ENCODE results near the gene SRPRB. TPM values are rescaled to one million over a fixed set of nuclear protein-coding genes. Genes with fewer than 3 reads are reported as not detected.

SRPRB gene
- total RNA-seq, 1 experiment from 2014 or later: 61.0 TPM

- no peak overlapping the region for H2AFZ ChIP-seq (ENCODE audit: low read depth, low read length, poor library complexity, severe bottlenecking)
- ATAC-seq: no peak
- CTCF ChIA-PET: no interaction called here
- no peak overlapping the region for H3K9ac ChIP-seq (ENCODE audit: low read length)
- H4K20me1 ChIP-seq (ENCODE audit: insufficient read depth): no peaks in the 10 kb centered on the region
- H3K9me2 ChIP-seq (ENCODE audit: insufficient read depth): no peaks in the 10 kb centered on the region
- H3K4me1 ChIP-seq (ENCODE audit: control insufficient read depth in 1 of 2, insufficient read depth in 2 of 2, low read length in 2 of 2): no peaks in the 10 kb centered on the region
- intact Hi-C loops (cut with micrococcal nuclease): no loop called here
- peaks cover 21% of the 10 kb centered on the region for H3K27me3 ChIP-seq (ENCODE audit: insufficient read depth, low read length)
- no peaks in the 10 kb centered on the region for H3K79me2 ChIP-seq (ENCODE audit: insufficient read depth, low read length)
- no peak overlapping the region for H3K4me3 ChIP-seq (replicated peaks in 1 of 2; ENCODE audit: low read depth in 1 of 2, low read length in 2 of 2)
- H3K27ac ChIP-seq (ENCODE audit: low read depth, low read length): no peak overlapping the region
- no peaks in the 10 kb centered on the region for H3K36me3 ChIP-seq (ENCODE audit: control insufficient read depth in 1 of 2, insufficient read depth in 2 of 2, low read length in 2 of 2)
- DNase-seq (ENCODE audit: low read depth, low spot score): no peak
- POLR2A ChIA-PET: no interaction called here
- H3K9me3 ChIP-seq (ENCODE audit: control insufficient read depth in 1 of 2, insufficient read depth in 1 of 2, low read depth in 1 of 2, low read length in 2 of 2): no peaks in the 10 kb centered on the region
- no peak overlapping the region for H3K4me2 ChIP-seq (ENCODE audit: low read length)
- BruUV-seq (replicated peaks): no TSS peak
- RAD21 ChIA-PET (ENCODE audit: low non-redundant PET in 1 of 2, low total read pairs in 2 of 2, uncharacterized antibody in 2 of 2, unreplicated experiment in 2 of 2): no interaction called here
- TF ChIP-seq FOSL1 (IDR thresholded peaks at IDR 0.05; ENCODE audit: low read depth): no peak
- no peak for TF ChIP-seq YY1 (IDR thresholded peaks at IDR 0.05; ENCODE audit: extremely low read depth, insufficient replicate concordance, low read depth, low read length)
- no peak for TF ChIP-seq EZH2 (IDR thresholded peaks at IDR 0.05)
- TF ChIP-seq SP1 (IDR thresholded peaks at IDR 0.05; ENCODE audit: low read depth): no peak
- TF ChIP-seq CBX3 (IDR thresholded peaks at IDR 0.05; ENCODE audit: low read depth): no peak
- TF ChIP-seq CEBPB (IDR thresholded peaks at IDR 0.05; ENCODE audit: low read depth): no peak
- TF ChIP-seq POLR2AphosphoS5 (IDR thresholded peaks at IDR 0.05; ENCODE audit: low read depth, low read length): no peak
- TF ChIP-seq ZFX (IDR thresholded peaks at IDR 0.05): no peak
- TF ChIP-seq ATF3 (IDR thresholded peaks at IDR 0.05): no peak
Observed at GRCh38 chr3:133758568-133758928, 47.1 kb upstream of the SRPRB start.

- Histone ChIP-seq H3K9ac (ENCODE audit: low read length) (no peak overlapping the region), H3K9me2 (ENCODE audit: insufficient read depth) (no peaks in the 10 kb centered on the region), H2AFZ (ENCODE audit: low read depth, low read length, poor library complexity, severe bottlenecking) (no peak overlapping the region), H3K79me2 (ENCODE audit: insufficient read depth, low read length) (no peaks in the 10 kb centered on the region), H3K27me3 (ENCODE audit: insufficient read depth, low read length) (peaks cover 25% of the 10 kb centered on the region), H3K36me3 (ENCODE audit: control insufficient read depth in 1 of 2, insufficient read depth in 2 of 2, low read length in 2 of 2) (no peaks in the 10 kb centered on the region), H3K4me1 (ENCODE audit: control insufficient read depth in 1 of 2, insufficient read depth in 2 of 2, low read length in 2 of 2) (no peaks in the 10 kb centered on the region), H3K4me3 (replicated peaks in 1 of 2; ENCODE audit: low read depth in 1 of 2, low read length in 2 of 2) (no peak overlapping the region), H3K9me3 (ENCODE audit: control insufficient read depth in 1 of 2, insufficient read depth in 1 of 2, low read depth in 1 of 2, low read length in 2 of 2) (no peaks in the 10 kb centered on the region), H3K4me2 (ENCODE audit: low read length) (no peak overlapping the region), H4K20me1 (ENCODE audit: insufficient read depth) (no peaks in the 10 kb centered on the region), H3K27ac (ENCODE audit: low read depth, low read length) (no peak overlapping the region)
- ATAC-seq (no peak), DNase-seq (ENCODE audit: low read depth, low spot score) (no peak)
- BruUV-seq (replicated peaks): no TSS peak
- ChIA-PET RAD21 (ENCODE audit: low non-redundant PET in 1 of 2, low total read pairs in 2 of 2, uncharacterized antibody in 2 of 2, unreplicated experiment in 2 of 2) (no interaction called here), CTCF (no interaction called here), POLR2A (no interaction called here)
- intact Hi-C loops (cut with micrococcal nuclease): no loop called here
- TF ChIP-seq EGR1 (IDR thresholded peaks at IDR 0.05; ENCODE audit: low read depth) (no peak), SIN3A (IDR thresholded peaks at IDR 0.05; ENCODE audit: low read depth) (no peak), ATF3 (IDR thresholded peaks at IDR 0.05) (no peak), CEBPB (IDR thresholded peaks at IDR 0.05; ENCODE audit: low read depth) (no peak), POLR2AphosphoS5 (IDR thresholded peaks at IDR 0.05; ENCODE audit: low read depth, low read length) (no peak), MAX (IDR thresholded peaks at IDR 0.05) (no peak), POLR2A (IDR thresholded peaks at IDR 0.05; ENCODE audit: borderline replicate concordance, extremely low read depth, insufficient read depth, insufficient read length) (no peak), SRF (IDR thresholded peaks at IDR 0.05; ENCODE audit: low read depth) (no peak), ZBTB33 (IDR thresholded peaks at IDR 0.05; ENCODE audit: extremely low read depth, insufficient replicate concordance, low read length) (no peak), ZFX (IDR thresholded peaks at IDR 0.05) (no peak), CBX3 (IDR thresholded peaks at IDR 0.05; ENCODE audit: low read depth) (no peak), FOSL1 (IDR thresholded peaks at IDR 0.05; ENCODE audit: low read depth) (no peak), ELF1 (IDR thresholded peaks at IDR 0.05; ENCODE audit: borderline replicate concordance, low read depth) (no peak), JUND (IDR thresholded peaks at IDR 0.05) (no peak)
Observed at GRCh38 chr3:133758964-133759739, 46.5 kb upstream of the SRPRB start.
